ENCODE measurements around the gene ZSCAN1.
"Not testable (repeated sequence)": the region's sequence is repeated elsewhere in the genome, so short reads cannot be mapped to it uniquely, and the experiment has no call there.

Gene ZSCAN1

GRCh38 chr19:58033741-58034476 is at the start of gene ZSCAN1:
ZSCAN1 (plus strand) TSS chr19:58034025; CDS start chr19:58037837, 3,812 bp downstream.
- peak; percentile 82 for DNase-seq (ENCODE audit: low spot score)

- DNase-seq (ENCODE audit: low spot score) = no peak
These were observed 41.0 kb upstream of the ZSCAN1 start for GRCh38 chr19:57992841-57993240.

- DNase-seq (ENCODE audit: low spot score) = no peak
These were observed 33.1 kb upstream of the ZSCAN1 start for GRCh38 chr19:58000677-58001076.

GRCh38 chr19:58001895-58002369 is 31.9 kb upstream of the ZSCAN1 start:
- no peak for DNase-seq (ENCODE audit: low spot score)

GRCh38 chr19:58002384-58003173 is 31.2 kb upstream of the ZSCAN1 start, which contains the start of gene ZNF606:
ZNF606 (minus strand) TSS chr19:58002820; CDS start chr19:58001319, 1,501 bp downstream.
- DNase-seq (ENCODE audit: low spot score) = peak; percentile 98

- DNase-seq (ENCODE audit: low spot score) = no peak
These were observed 30.5 kb upstream of the ZSCAN1 start for GRCh38 chr19:58003174-58003828.

- no peak for DNase-seq (ENCODE audit: low spot score)
These were observed 26.5 kb upstream of the ZSCAN1 start for GRCh38 chr19:58007285-58007684.

GRCh38 chr19:58008877-58009276 is 24.9 kb upstream of the ZSCAN1 start:
- DNase-seq (ENCODE audit: low spot score) = not testable (repeated sequence)

GRCh38 chr19:58009301-58009665 is 24.5 kb upstream of the ZSCAN1 start:
- no peak for DNase-seq (ENCODE audit: low spot score)

GRCh38 chr19:58009666-58010301 is 24.0 kb upstream of the ZSCAN1 start:
- DNase-seq (ENCODE audit: low spot score) = peak; percentile 89

GRCh38 chr19:58010507-58010906 is 23.3 kb upstream of the ZSCAN1 start:
- DNase-seq (ENCODE audit: low spot score) = no peak

GRCh38 chr19:58014141-58014540 is 19.7 kb upstream of the ZSCAN1 start:
- DNase-seq (ENCODE audit: low spot score) = no peak

GRCh38 chr19:58020129-58020528 is 13.7 kb upstream of the ZSCAN1 start:
- DNase-seq (ENCODE audit: low spot score) = no peak

- peak; percentile 61 for DNase-seq (ENCODE audit: low spot score)
These were observed 12.1 kb upstream of the ZSCAN1 start for GRCh38 chr19:58021541-58022282.

- DNase-seq (ENCODE audit: low spot score) = no peak
These were observed 11.6 kb upstream of the ZSCAN1 start for GRCh38 chr19:58022283-58022660.

- DNase-seq (ENCODE audit: low spot score) = no peak
These were observed 9.2 kb upstream of the ZSCAN1 start for GRCh38 chr19:58024661-58025060.

- no peak for DNase-seq (ENCODE audit: low spot score)
These were observed 610 bp downstream of the ZSCAN1 start for GRCh38 chr19:58034477-58034793.

GRCh38 chr19:58035863-58036262 is 2.0 kb downstream of the ZSCAN1 start:
- no peak for DNase-seq (ENCODE audit: low spot score)

GRCh38 chr19:58037927-58038687 is 4.3 kb downstream of the ZSCAN1 start:
- DNase-seq (ENCODE audit: low spot score) = no peak

GRCh38 chr19:58038688-58039204 is 4.9 kb downstream of the ZSCAN1 start:
- DNase-seq (ENCODE audit: low spot score) = no peak
